CD4-positive, alpha-beta T cell treated with Interferon gamma for 1 hour (primary cell): ENCODE results near the gene HOXA6.

ENCODE experiments used
- DNase-seq: peaks from one replicate; pipeline ENCODE4 v3.0.0-alpha.2; 2020

HOXA6 gene

GRCh38 chr7:27149842-27150567, 2.4 kb upstream of the HOXA6 start:
- no peak for DNase-seq

- DNase-seq = no peak
Observed at GRCh38 chr7:27148756-27149641, 1.4 kb upstream of the HOXA6 start.

GRCh38 chr7:27148031-27148755, 619 bp upstream of the HOXA6 start:
- DNase-seq = no peak

GRCh38 chr7:27146491-27147198, 929 bp downstream of the HOXA6 start:
- no peak for DNase-seq

- no peak for DNase-seq
Observed at GRCh38 chr7:27145914-27146412, 1.6 kb downstream of the HOXA6 start.

GRCh38 chr7:27145165-27145913, 2.2 kb downstream of the HOXA6 start:
- DNase-seq = no peak

GRCh38 chr7:27144781-27145164, 2.8 kb downstream of the HOXA6 start:
- DNase-seq = no peak

GRCh38 chr7:27143950-27144780, 3.4 kb downstream of the HOXA6 start:
- DNase-seq = no peak

- DNase-seq = peak; percentile 51
Observed at GRCh38 chr7:27143023-27143949, 4.3 kb downstream of the HOXA6 start, which contains the start of gene HOXA5. Gene HOXA5, minus strand, starts transcription at chr7:27143681. Its CDS starts 74 bp downstream, at chr7:27143607.

GRCh38 chr7:27142580-27143022, 5.0 kb downstream of the HOXA6 start:
- DNase-seq = no peak

GRCh38 chr7:27141923-27142579, 5.5 kb downstream of the HOXA6 start:
- no peak for DNase-seq

- DNase-seq = no peak
Observed at GRCh38 chr7:27141137-27141922, 6.2 kb downstream of the HOXA6 start.

- no peak for DNase-seq
Observed at GRCh38 chr7:27140126-27140857, 7.3 kb downstream of the HOXA6 start.

GRCh38 chr7:27139334-27140125, 8.0 kb downstream of the HOXA6 start:
- no peak for DNase-seq

- no peak for DNase-seq
Observed at GRCh38 chr7:27138985-27139333, 8.6 kb downstream of the HOXA6 start.

GRCh38 chr7:27138472-27138871, 9.1 kb downstream of the HOXA6 start:
- DNase-seq = no peak
